ENCODE measurements around the gene PLPP6.
A peak's percentile ranks its signal among the peaks of the same experiment; 100 is the strongest.
"Not testable (repeated sequence)": the region's sequence is repeated elsewhere in the genome, so short reads cannot be mapped to it uniquely, and the experiment has no call there.

The PLPP6 gene

DNA sequence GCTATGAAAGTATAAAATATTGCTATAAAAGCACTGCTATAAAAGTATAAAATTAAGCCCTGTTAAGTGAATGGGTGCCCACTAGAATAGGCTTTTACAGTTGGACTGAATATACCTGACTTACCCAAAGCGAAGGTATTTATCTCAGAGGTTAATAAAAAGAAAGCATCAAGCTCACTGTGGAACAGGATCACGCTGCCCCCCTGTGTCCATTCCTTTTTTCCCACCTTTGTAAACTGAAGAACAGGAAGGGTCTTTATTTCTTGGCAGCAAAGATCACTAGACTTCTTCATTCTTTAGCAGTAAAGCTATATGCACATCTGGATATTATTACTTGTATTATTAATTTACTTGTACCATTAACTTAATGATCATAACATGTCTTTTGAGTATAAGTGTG is 22.1 kb upstream of the PLPP6 start:
- no peaks in the 10 kb centered on the region for H3K36me3 ChIP-seq (replicated peaks; ENCODE audit: low read depth, low read length)
- TF ChIP-seq EZH2phosphoT487 (IDR thresholded peaks at IDR 0.05; ENCODE audit: low read depth) = no peak
- TF ChIP-seq, protein P1, sequence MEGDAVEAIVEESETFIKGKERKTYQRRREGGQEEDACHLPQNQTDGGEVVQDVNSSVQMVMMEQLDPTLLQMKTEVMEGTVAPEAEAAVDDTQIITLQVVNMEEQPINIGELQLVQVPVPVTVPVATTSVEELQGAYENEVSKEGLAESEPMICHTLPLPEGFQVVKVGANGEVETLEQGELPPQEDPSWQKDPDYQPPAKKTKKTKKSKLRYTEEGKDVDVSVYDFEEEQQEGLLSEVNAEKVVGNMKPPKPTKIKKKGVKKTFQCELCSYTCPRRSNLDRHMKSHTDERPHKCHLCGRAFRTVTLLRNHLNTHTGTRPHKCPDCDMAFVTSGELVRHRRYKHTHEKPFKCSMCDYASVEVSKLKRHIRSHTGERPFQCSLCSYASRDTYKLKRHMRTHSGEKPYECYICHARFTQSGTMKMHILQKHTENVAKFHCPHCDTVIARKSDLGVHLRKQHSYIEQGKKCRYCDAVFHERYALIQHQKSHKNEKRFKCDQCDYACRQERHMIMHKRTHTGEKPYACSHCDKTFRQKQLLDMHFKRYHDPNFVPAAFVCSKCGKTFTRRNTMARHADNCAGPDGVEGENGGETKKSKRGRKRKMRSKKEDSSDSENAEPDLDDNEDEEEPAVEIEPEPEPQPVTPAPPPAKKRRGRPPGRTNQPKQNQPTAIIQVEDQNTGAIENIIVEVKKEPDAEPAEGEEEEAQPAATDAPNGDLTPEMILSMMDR (IDR thresholded peaks at IDR 0.05; ENCODE audit: low read depth, low read length) = peak; percentile 61
- peaks cover 8% of the 10 kb centered on the region for H3K4me1 ChIP-seq (ENCODE audit: low read length)
- H3K79me2 ChIP-seq (ENCODE audit: low read length) = no peaks in the 10 kb centered on the region
- no peaks in the 10 kb centered on the region for H3K27me3 ChIP-seq (ENCODE audit: low read depth, low read length)
- no peak overlapping the region for H3K27ac ChIP-seq (ENCODE audit: low read length)
- no peak overlapping the region for H2AFZ ChIP-seq (ENCODE audit: low read depth, low read length)
- H4K20me1 ChIP-seq (ENCODE audit: insufficient read depth, low read length) = no peaks in the 10 kb centered on the region
- no peak overlapping the region for H3K4me3 ChIP-seq (ENCODE audit: low read length)
- no peak overlapping the region for H3K4me2 ChIP-seq (ENCODE audit: low read length)
- H3K9ac ChIP-seq (ENCODE audit: low read length) = no peak overlapping the region
- H3K9me3 ChIP-seq (ENCODE audit: insufficient read depth, low read length) = no peaks in the 10 kb centered on the region

DNA sequence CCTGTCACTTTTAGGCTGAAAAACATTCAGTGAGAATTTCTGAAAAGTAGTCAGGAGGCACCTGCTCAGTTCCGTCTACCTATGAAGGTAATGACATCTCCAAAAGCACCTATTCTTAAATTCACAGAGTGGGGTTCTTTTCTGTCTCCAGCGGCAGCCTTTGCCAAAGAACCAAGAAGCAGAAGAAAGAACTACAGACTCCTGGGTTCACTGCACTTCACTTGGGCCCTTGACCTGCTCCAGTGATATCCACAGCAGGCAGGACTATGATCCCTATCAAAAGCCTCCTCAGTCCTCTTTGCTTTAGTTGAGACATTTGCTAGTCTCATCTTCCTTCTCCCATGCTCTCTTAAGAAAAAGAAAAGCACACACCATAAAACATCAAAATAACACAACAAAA is 19.7 kb upstream of the PLPP6 start:
- Histone ChIP-seq H2AFZ (ENCODE audit: low read depth, low read length) (no peak overlapping the region), H3K4me3 (ENCODE audit: low read length) (no peak overlapping the region), H3K4me2 (ENCODE audit: low read length) (no peak overlapping the region), H3K9me3 (ENCODE audit: insufficient read depth, low read length) (no peaks in the 10 kb centered on the region), H3K9ac (ENCODE audit: low read length) (no peak overlapping the region), H4K20me1 (ENCODE audit: insufficient read depth, low read length) (no peaks in the 10 kb centered on the region), H3K27me3 (ENCODE audit: low read depth, low read length) (no peaks in the 10 kb centered on the region), H3K79me2 (ENCODE audit: low read length) (no peaks in the 10 kb centered on the region), H3K4me1 (ENCODE audit: low read length) (peaks cover 9% of the 10 kb centered on the region), H3K36me3 (replicated peaks; ENCODE audit: low read depth, low read length) (no peaks in the 10 kb centered on the region), H3K27ac (ENCODE audit: low read length) (no peak overlapping the region)
- no peak for TF ChIP-seq EZH2phosphoT487 (IDR thresholded peaks at IDR 0.05; ENCODE audit: low read depth)
- TF ChIP-seq, protein P1 (IDR thresholded peaks at IDR 0.05; ENCODE audit: low read depth, low read length) = no peak

DNA sequence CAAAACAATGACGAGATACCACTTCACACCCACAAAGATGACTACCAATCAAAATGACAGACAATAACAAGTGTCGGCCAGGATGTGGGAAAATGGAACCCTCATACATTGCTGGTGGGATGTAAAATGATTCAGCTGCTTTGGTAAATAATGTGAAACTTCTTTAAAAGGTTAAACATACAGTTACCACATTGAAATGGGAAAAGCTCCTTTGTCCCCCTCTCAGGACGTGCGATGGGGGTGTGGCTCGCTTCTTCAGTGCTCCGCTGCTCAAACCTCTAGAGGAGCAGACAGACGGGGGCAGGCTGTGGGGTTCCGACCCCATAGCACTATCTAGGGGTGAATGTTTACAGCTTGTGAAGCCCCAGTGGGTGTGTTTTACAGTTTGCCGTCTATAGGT is 8.0 kb upstream of the PLPP6 start:
- Histone ChIP-seq H3K9ac (ENCODE audit: low read length) (no peak overlapping the region), H3K36me3 (replicated peaks; ENCODE audit: low read depth, low read length) (no peaks in the 10 kb centered on the region)

DNA sequence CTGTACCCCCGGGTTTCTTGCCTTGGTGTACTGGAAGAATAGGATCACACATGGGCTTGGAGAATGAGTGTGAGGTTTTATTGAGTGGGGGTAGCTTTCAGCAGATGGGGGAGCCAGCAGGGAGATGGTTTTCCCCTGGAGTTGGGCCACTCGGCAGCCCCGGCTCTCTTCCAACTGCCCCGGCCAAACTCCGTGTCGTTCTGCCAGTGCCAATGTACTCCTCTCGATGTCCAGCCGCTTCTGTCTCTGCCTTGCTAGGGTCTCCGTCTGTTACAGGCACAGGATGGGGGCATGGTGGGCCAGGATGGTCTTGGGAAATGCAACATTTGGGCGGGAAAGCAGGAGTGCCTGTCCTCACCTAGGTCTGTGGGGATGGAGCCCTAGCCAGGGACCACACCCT is 7.6 kb upstream of the PLPP6 start:
- Histone ChIP-seq H3K79me2 (ENCODE audit: low read length) (no peaks in the 10 kb centered on the region), H3K9ac (ENCODE audit: low read length) (no peak overlapping the region), H3K4me3 (ENCODE audit: low read length) (no peak overlapping the region), H3K27me3 (ENCODE audit: low read depth, low read length) (no peaks in the 10 kb centered on the region), H2AFZ (ENCODE audit: low read depth, low read length) (no peak overlapping the region), H3K4me2 (ENCODE audit: low read length) (no peak overlapping the region), H3K4me1 (ENCODE audit: low read length) (no peaks in the 10 kb centered on the region), H3K27ac (ENCODE audit: low read length) (no peak overlapping the region), H3K9me3 (ENCODE audit: insufficient read depth, low read length) (no peaks in the 10 kb centered on the region), H4K20me1 (ENCODE audit: insufficient read depth, low read length) (no peaks in the 10 kb centered on the region), H3K36me3 (replicated peaks; ENCODE audit: low read depth, low read length) (no peaks in the 10 kb centered on the region)
- no peak for TF ChIP-seq EZH2phosphoT487 (IDR thresholded peaks at IDR 0.05; ENCODE audit: low read depth)
- TF ChIP-seq, protein P1 (IDR thresholded peaks at IDR 0.05; ENCODE audit: low read depth, low read length) = no peak

More for the DNA sequence above, 8.0 kb upstream of the PLPP6 start:
- Histone ChIP-seq H3K4me1 (ENCODE audit: low read length) (no peaks in the 10 kb centered on the region), H2AFZ (ENCODE audit: low read depth, low read length) (no peak overlapping the region), H3K27ac (ENCODE audit: low read length) (no peak overlapping the region), H3K9me3 (ENCODE audit: insufficient read depth, low read length) (no peaks in the 10 kb centered on the region), H4K20me1 (ENCODE audit: insufficient read depth, low read length) (no peaks in the 10 kb centered on the region), H3K4me3 (ENCODE audit: low read length) (no peak overlapping the region), H3K79me2 (ENCODE audit: low read length) (no peaks in the 10 kb centered on the region), H3K4me2 (ENCODE audit: low read length) (no peak overlapping the region), H3K27me3 (ENCODE audit: low read depth, low read length) (no peaks in the 10 kb centered on the region)
- TF ChIP-seq, protein P1 (IDR thresholded peaks at IDR 0.05; ENCODE audit: low read depth, low read length) = no peak
- no peak for TF ChIP-seq EZH2phosphoT487 (IDR thresholded peaks at IDR 0.05; ENCODE audit: low read depth)

DNA sequence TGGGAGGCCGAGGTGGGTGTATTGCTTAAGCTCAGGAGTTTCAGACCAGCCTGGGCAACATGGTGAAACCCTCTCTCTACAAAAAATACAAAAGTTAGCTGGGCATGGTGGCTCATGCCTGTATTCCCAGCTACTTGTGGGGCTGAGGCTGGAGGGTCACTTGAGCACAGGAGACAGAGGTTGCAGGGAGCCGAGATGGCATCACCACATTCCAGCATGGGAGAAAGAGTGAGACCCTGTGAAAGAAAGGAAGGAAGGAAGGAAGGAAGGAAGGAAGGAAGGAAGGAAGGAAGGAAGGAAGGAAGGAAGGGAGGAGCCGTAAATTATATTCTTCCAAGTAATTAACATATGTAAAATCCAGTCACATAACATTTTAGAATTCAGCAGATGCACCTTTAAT is 5.9 kb upstream of the PLPP6 start:
- not testable (repeated sequence) for H3K9ac ChIP-seq (ENCODE audit: low read length); H3K4me3 ChIP-seq (ENCODE audit: low read length); H3K79me2 ChIP-seq (ENCODE audit: low read length); H3K9me3 ChIP-seq (ENCODE audit: insufficient read depth, low read length); H4K20me1 ChIP-seq (ENCODE audit: insufficient read depth, low read length); H2AFZ ChIP-seq (ENCODE audit: low read depth, low read length); H3K4me2 ChIP-seq (ENCODE audit: low read length); H3K36me3 ChIP-seq (replicated peaks; ENCODE audit: low read depth, low read length); H3K27ac ChIP-seq (ENCODE audit: low read length); H3K4me1 ChIP-seq (ENCODE audit: low read length); H3K27me3 ChIP-seq (ENCODE audit: low read depth, low read length)

Measured in OCI-LY3 (cell line).